C4-2B (cell line): ENCODE measurements around the gene POU6F2.

Experiments used
- H3K27ac ChIP-seq: fragments of 450-650 bp; 2 replicates; pipeline ENCODE4 v1.5.1; 2017
- ZFX ChIP-seq: fragments of 450-650 bp; IDR thresholded peaks from 2 replicates; pipeline ENCODE4 v1.6.1; 2017
- TF ChIP-seq, protein P1 (sequence below): fragments of 450-650 bp; conservative IDR thresholded peaks from 2 replicates; pipeline ENCODE4 v1.5.1; 2017; ENCODE audit warnings: mild to moderate bottlenecking

Gene POU6F2

DNA sequence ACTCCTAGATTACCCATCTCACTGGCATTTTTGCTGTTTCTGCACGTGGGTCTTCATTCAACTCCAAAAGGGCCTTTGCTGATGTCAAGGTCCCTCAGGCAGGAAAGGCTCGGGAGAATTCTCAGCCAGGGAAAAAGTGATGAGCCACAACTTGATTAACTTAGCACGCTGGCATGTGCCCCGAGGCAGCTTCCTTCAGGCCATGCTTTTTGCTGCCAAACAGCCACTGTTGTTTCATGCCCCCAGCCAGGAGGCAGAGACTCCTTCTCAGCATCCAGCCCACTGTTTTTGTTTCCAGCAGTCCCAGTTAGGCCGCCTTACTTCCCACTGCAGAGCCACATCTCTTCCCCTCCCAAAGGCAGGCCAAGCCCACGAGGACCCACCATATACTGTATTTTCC is 322.0 kb downstream of the POU6F2 start:
- TF ChIP-seq, protein P1, sequence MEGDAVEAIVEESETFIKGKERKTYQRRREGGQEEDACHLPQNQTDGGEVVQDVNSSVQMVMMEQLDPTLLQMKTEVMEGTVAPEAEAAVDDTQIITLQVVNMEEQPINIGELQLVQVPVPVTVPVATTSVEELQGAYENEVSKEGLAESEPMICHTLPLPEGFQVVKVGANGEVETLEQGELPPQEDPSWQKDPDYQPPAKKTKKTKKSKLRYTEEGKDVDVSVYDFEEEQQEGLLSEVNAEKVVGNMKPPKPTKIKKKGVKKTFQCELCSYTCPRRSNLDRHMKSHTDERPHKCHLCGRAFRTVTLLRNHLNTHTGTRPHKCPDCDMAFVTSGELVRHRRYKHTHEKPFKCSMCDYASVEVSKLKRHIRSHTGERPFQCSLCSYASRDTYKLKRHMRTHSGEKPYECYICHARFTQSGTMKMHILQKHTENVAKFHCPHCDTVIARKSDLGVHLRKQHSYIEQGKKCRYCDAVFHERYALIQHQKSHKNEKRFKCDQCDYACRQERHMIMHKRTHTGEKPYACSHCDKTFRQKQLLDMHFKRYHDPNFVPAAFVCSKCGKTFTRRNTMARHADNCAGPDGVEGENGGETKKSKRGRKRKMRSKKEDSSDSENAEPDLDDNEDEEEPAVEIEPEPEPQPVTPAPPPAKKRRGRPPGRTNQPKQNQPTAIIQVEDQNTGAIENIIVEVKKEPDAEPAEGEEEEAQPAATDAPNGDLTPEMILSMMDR: no peak
- TF ChIP-seq ZFX: no peak

DNA sequence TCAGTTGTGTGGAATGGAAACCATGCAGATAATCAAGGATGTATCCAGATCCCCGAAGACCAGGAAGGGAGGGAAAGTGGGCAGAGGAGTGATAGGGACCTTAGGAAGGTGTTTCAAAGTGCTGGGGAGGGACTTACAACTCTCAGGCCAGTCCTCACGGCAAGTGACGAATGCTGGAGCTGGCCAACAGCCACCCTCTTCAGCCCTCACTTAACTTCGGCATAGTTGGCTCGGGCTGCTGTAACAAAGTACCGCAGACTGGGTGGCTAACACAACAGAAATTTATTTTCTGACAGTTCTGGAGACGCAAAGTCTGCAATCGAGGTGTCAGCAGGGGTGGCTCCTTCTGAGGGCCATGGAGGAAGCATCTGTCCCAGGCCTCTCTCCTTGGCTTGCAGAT is 322.6 kb downstream of the POU6F2 start:
- H3K27ac ChIP-seq: no peak overlapping the region
- TF ChIP-seq ZFX: no peak
- TF ChIP-seq, protein P1: no peak

More for the DNA sequence above, 322.0 kb downstream of the POU6F2 start:
- no peak overlapping the region for H3K27ac ChIP-seq

DNA sequence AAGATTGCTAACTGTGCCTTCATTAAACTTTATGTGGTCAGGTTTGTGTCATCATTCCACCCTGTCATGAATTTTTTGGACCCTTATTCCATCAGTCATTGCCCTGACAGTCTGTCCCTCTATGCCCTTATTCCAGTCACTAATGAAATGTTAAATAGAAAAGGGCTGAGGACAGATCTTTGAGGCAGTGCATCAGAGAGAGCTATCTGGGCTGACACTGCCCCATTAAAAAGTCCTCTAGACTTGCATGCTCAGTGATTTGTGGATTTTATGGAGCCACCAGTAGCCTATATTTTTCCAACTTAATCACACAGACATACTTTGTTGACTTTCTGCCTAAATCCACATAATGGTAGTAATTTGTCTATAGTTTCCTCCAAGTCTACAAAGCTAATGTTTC is 323.8 kb downstream of the POU6F2 start:
- H3K27ac ChIP-seq: no peak overlapping the region
- TF ChIP-seq ZFX: no peak
- TF ChIP-seq, protein P1: no peak

DNA sequence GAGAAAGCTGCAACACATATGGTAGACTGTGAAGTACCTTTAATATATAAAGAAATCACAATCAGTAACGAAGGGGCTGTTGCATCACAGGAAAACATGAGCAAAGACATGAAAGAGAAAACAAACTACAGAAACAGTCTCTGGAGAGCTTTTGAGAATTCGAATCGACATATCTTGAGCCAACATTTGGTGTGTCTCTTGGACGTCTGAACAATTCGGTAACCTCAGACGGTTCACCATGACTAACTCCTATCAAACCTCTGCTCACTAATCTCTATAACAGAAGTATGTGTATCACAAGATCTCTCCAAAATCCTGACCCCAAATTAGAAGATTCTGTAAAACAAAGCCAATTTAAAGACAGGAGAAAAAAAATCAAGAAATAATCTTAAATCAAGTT is 326.5 kb downstream of the POU6F2 start:
- TF ChIP-seq, protein P1: no peak
- TF ChIP-seq ZFX: no peak

DNA sequence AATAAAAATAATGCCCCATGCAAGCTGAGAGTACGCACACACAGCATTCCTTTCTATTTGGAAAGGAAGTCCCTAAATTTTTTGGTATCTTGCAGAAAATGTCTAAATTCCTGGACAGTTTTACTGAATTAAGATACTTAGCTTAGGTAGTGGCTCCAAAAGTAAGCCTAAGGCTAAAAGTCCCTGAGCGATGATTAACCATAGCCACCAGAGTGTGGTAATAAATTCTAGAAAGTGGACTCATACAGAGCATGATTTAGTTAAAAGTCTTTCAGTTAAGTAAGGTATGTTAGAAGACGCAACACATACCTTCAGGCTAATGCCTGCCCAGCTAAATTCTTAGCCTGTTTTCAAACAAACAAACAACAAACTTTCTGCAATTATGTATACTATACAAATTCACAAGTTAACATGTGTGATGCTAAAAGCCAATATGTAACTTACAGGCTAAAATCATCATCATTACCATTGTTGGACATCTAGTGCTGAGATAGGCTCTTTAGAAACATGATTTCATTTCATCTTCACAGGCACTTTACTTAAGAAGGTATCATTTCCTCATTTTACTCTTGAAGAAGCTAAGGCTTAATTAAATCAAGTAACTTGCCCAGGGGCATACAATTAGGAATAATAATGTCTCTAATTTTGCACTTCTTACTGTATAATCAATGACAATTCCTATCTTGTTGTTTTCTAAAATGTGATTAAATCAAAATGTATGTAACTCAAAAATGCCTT is 327.1 kb downstream of the POU6F2 start:
- TF ChIP-seq, protein P1: no peak
- TF ChIP-seq ZFX: no peak
- H3K27ac ChIP-seq: no peak overlapping the region

More for the DNA sequence above, 326.5 kb downstream of the POU6F2 start:
- no peak overlapping the region for H3K27ac ChIP-seq

DNA sequence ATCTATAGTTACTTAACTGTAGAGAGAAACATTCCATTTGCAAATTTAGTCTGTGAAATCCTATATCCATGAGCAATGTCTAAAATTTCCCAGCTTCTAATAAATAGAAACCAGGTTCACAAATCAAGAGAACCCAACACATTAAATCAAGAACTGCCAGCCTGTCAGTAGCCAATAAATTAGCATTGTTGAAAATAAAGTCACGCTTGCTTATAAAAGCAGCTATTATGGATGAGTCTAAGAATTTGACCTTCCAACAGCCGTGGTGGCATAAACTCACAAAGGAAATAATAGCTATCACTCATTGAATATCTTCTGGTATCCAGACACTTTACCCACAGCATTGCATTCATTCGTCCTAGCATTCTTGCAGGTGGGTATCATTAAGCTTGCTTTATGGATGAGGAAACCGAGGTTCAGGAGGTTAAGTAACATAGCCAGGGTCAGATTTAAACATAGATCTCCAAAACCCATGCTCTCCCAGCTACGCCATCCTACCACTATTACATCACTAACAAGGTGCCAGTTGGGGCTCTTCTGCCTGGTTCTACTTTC is 328.4 kb downstream of the POU6F2 start:
- TF ChIP-seq ZFX: no peak
- TF ChIP-seq, protein P1: no peak
- H3K27ac ChIP-seq: no peak overlapping the region

DNA sequence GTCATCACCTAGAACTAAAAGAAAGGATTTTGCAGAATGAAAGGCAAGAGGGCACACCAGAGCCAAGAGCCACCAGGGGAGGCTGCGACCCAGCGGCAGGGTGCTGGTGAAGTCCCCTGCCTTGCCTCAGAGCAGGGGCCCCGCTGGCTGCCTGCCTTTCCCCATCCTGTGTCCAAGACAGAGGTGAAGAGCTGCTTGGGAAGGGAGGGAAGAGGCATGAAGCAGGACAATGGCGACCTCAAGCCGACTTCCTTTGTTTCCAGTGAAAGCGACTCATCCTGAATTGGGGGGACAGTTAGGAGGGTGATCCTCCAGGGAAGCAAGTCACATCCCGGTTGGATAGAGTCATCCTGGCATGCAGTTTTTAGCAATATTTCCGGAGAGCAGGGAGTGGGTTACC is 333.0 kb downstream of the POU6F2 start:
- no peak for TF ChIP-seq ZFX
- TF ChIP-seq, protein P1: no peak
- H3K27ac ChIP-seq: no peak overlapping the region
